NCI-H2196 (cell line): ENCODE results near the gene TNFAIP8L3.

Experiments used
- DNase-seq: peaks from one replicate; lab custom pipeline; 2025; ENCODE audit not compliant: unreplicated experiment; lab: John Stamatoyannopoulos, UW

TNFAIP8L3 gene

GRCh38 chr15:51117270-51117669 is 22.6 kb upstream of the TNFAIP8L3 start:
- no peak for DNase-seq

GRCh38 chr15:51114437-51115119 is 19.9 kb upstream of the TNFAIP8L3 start:
- DNase-seq: no peak

- no peak for DNase-seq
Measured at GRCh38 chr15:51112078-51112477, 17.4 kb upstream of the TNFAIP8L3 start.

GRCh38 chr15:51111061-51111460 is 16.4 kb upstream of the TNFAIP8L3 start:
- DNase-seq: no peak

GRCh38 chr15:51110171-51110570 is 15.5 kb upstream of the TNFAIP8L3 start:
- no peak for DNase-seq

- no peak for DNase-seq
Measured at GRCh38 chr15:51108933-51109550, 14.3 kb upstream of the TNFAIP8L3 start.

- DNase-seq: no peak
Measured at GRCh38 chr15:51107612-51108011, 12.9 kb upstream of the TNFAIP8L3 start.

- no peak for DNase-seq
Measured at GRCh38 chr15:51106481-51106880, 11.8 kb upstream of the TNFAIP8L3 start.

GRCh38 chr15:51105430-51106016 is 10.8 kb upstream of the TNFAIP8L3 start:
- DNase-seq: no peak

- no peak for DNase-seq
Measured at GRCh38 chr15:51104512-51104911, 9.8 kb upstream of the TNFAIP8L3 start.

GRCh38 chr15:51103330-51103729 is 8.6 kb upstream of the TNFAIP8L3 start:
- DNase-seq: no peak

- no peak for DNase-seq
Measured at GRCh38 chr15:51100785-51101489, 6.2 kb upstream of the TNFAIP8L3 start.

GRCh38 chr15:51099185-51099584 is 4.5 kb upstream of the TNFAIP8L3 start:
- DNase-seq: no peak

- no peak for DNase-seq
Measured at GRCh38 chr15:51098331-51098619, 3.6 kb upstream of the TNFAIP8L3 start.

- no peak for DNase-seq
Measured at GRCh38 chr15:51097553-51098330, 3.0 kb upstream of the TNFAIP8L3 start.

- DNase-seq: no peak
Measured at GRCh38 chr15:51096976-51097375, 2.3 kb upstream of the TNFAIP8L3 start.

- DNase-seq: no peak
Measured at GRCh38 chr15:51095681-51096331, 1.1 kb upstream of the TNFAIP8L3 start.

- DNase-seq: no peak
Measured at GRCh38 chr15:51093839-51094605, 684 bp downstream of the TNFAIP8L3 start.

- DNase-seq: no peak
Measured at GRCh38 chr15:51093488-51093838, 1.2 kb downstream of the TNFAIP8L3 start.

GRCh38 chr15:51092480-51093040 is 2.1 kb downstream of the TNFAIP8L3 start:
- no peak for DNase-seq
